ENCODE data around the gene MT1G. TPM values are rescaled to one million over a fixed set of nuclear protein-coding genes. Genes with fewer than 3 reads are reported as not detected.

The MT1G gene
- total and polyA plus RNA-seq, 8 donors, result 1.0 to 22.1 (median 2.4) TPM

DNA sequence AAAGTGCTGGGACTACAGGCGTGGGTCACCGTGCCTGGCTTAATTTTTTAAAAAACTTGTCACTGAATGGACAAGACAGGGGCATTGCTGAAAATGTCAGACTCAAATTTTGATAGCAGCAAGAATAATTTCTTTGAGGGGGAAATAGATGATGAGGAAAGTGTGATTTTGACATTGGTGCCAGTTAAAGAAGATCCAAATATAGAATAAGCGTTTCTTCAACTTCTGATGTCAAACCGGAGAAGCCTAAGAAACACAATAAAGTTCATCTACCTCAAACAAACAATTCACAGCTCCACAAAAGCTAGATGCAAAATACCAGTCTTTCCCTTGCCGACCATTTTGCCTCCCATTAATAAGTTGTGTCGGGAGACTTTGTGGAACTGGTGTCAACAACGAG lies 18.9 kb upstream of the MT1G start:
- TF ChIP-seq, protein P1, sequence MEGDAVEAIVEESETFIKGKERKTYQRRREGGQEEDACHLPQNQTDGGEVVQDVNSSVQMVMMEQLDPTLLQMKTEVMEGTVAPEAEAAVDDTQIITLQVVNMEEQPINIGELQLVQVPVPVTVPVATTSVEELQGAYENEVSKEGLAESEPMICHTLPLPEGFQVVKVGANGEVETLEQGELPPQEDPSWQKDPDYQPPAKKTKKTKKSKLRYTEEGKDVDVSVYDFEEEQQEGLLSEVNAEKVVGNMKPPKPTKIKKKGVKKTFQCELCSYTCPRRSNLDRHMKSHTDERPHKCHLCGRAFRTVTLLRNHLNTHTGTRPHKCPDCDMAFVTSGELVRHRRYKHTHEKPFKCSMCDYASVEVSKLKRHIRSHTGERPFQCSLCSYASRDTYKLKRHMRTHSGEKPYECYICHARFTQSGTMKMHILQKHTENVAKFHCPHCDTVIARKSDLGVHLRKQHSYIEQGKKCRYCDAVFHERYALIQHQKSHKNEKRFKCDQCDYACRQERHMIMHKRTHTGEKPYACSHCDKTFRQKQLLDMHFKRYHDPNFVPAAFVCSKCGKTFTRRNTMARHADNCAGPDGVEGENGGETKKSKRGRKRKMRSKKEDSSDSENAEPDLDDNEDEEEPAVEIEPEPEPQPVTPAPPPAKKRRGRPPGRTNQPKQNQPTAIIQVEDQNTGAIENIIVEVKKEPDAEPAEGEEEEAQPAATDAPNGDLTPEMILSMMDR (IDR thresholded peaks at IDR 0.05), result no peak
- Histone ChIP-seq H3K36me3 (no peaks in the 10 kb centered on the region), H3K9me3 (peaks cover 0 to 8% of the 10 kb centered on the region in 2 donors), H3K4me1 (peaks cover 10 to 13% of the 10 kb centered on the region in 2 donors), H3K4me3 (no peak overlapping the region), H3K27ac (no peak overlapping the region), H3K27me3 (no peaks in the 10 kb centered on the region)
- DNase-seq, result no peak
- intact Hi-C loops (cut with DNase I), result no loop called here
- no peak for ATAC-seq

DNA sequence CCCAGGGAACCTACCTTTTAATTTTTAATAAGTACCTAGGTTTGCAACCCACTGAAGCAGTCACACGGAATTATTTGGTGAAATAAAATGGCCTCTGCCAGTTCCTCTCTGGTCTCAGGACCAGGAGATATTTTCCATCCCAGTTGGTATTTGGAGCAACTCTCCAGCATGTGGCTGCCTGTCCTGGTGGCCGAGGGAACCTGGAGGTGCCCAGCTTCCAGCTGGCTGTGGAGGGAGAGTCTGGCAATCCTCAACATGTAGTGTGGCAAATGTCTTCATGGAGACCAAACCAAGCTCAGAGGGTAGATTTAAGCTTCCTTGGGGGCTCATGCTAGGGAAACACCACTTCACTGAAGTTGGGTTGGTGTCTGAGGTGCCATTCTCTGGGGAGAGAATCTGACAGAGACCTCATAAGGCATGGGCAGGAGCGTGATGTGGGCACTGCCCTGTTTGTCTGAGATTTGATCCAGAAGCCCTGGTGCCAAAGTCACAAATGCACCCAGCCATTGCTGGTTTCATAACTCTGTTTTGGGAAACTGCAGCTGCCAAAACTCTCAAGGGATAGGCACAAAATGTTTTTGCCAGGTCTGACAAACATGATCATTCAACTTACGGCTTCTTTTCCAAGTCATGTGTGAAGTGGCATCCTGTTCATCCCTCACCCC lies 17.2 kb upstream of the MT1G start:
- H3K36me3 ChIP-seq, result no peaks in the 10 kb centered on the region
- ATAC-seq (no peak), DNase-seq (no peak)
- no peak overlapping the region for H3K27ac ChIP-seq
- H3K4me1 ChIP-seq, result peaks cover 10 to 18% of the 10 kb centered on the region in 2 donors
- H3K4me3 ChIP-seq, result no peak overlapping the region
- H3K27me3 ChIP-seq, result no peaks in the 10 kb centered on the region
- peaks cover 0 to 8% of the 10 kb centered on the region in 2 donors for H3K9me3 ChIP-seq
- intact Hi-C loops (cut with DNase I), result no loop called here
- TF ChIP-seq, protein P1 (IDR thresholded peaks at IDR 0.05), result no peak

DNA sequence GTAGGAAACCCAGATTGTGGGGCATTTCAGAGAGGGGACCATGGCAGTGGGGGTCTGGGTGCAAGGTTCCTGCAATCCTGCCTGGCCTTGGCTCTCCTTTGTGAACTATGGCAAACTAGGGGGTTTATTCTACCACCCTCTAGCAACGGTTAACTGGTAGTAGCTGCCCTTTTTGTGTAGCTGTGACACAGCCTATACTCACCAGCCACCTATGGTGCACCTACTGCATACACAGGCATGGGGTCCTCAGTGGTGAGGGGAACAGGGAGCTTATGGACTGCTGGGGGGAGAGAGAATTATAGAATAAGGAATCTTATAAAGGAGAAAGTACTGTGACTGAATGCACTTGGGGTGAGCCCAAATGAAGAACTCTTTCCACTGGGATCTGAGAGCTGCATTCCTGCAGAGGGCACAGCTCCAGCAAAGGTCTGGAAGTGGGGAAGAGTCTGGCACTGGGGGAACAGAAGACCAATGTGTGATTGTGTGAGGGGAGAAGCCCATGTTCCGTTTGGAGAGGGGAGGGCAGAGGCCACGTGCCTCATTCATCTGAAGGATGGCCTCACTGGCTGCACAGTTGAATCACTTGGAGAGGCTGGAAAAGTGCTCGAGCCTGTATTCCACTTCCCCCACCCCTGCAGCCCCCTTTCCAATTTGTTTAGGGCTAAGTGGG lies 16.5 kb upstream of the MT1G start:
- Histone ChIP-seq H3K27ac (no peak overlapping the region), H3K4me3 (peak overlapping the region in 1 of 2 donors; percentile 55)
- TF ChIP-seq, protein P1 (IDR thresholded peaks at IDR 0.05), result no peak

DNA sequence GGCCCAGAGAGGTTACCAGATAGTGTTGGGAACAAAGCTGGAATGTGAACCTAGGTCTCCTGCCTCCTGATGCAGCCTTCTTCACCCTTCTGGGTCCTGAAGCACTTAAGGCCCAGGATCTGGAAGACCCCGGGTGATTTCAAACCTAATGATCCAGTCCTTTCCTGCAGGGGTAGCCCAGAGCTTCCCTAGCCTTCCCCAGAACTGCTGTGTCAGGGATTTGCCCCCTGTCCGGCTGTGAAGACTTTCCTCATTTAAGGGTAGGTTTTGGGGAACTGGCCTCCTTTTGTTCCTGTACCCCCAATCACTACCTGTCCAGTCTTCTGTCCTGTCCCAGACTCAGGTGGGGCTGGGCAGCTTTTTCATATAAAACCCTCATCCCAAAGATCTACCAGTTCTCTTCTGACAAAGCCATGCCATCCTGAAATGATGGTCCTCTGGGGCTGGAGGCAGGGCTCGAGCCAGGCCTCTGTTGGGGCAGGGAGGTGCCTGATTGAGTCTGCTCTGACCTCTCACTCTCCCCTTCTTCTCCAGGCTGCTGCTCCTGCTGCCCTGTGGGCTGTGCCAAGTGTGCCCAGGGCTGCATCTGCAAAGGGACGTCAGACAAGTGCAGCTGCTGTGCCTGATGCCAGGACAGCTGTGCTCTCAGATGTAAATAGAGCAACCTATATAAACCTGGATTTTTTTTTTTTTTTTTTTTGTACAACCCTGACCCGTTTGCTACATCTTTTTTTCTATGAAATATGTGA lies 15.7 kb upstream of the MT1G start:
- H3K4me1 ChIP-seq, result peaks cover 10 to 18% of the 10 kb centered on the region in 2 donors
- H3K9me3 ChIP-seq, result peaks cover 0 to 8% of the 10 kb centered on the region in 2 donors
- H3K36me3 ChIP-seq, result no peaks in the 10 kb centered on the region
- no peak for DNase-seq
- TF ChIP-seq, protein P1 (IDR thresholded peaks at IDR 0.05), result no peak
- peak overlapping the region; percentile 55 for H3K4me3 ChIP-seq
- H3K27ac ChIP-seq, result no peak overlapping the region
- intact Hi-C loops (cut with DNase I), result no loop called here
- no peak for ATAC-seq
- no peaks in the 10 kb centered on the region for H3K27me3 ChIP-seq

More for the DNA sequence above, 16.5 kb upstream of the MT1G start:
- no peak for ATAC-seq
- no peaks in the 10 kb centered on the region for H3K36me3 ChIP-seq
- intact Hi-C loops (cut with DNase I), result no loop called here
- no peak for DNase-seq
- H3K27me3 ChIP-seq, result no peaks in the 10 kb centered on the region
- H3K4me1 ChIP-seq, result peaks cover 10 to 18% of the 10 kb centered on the region in 2 donors
- peaks cover 0 to 8% of the 10 kb centered on the region in 2 donors for H3K9me3 ChIP-seq
